Activated effector memory CD4-positive, alpha-beta T cell treated with anti-CD3 and anti-CD28 coated beads, Interleukin-2, amount 50 U/mL, for 16 hours (primary cell): ENCODE measurements around the gene IL17RD.

Experiments used
- DNase-seq: peaks from one replicate; pipeline ENCODE4 v3.0.0-alpha.2; 2020

Gene IL17RD

GRCh38 chr3:57164657-57165573 lies at the start of gene IL17RD:
TSS of gene IL17RD (minus strand) at chr3:57165353. CDS start at chr3:57165286, 67 bp downstream.
- DNase-seq: peak; percentile 79

DNA sequence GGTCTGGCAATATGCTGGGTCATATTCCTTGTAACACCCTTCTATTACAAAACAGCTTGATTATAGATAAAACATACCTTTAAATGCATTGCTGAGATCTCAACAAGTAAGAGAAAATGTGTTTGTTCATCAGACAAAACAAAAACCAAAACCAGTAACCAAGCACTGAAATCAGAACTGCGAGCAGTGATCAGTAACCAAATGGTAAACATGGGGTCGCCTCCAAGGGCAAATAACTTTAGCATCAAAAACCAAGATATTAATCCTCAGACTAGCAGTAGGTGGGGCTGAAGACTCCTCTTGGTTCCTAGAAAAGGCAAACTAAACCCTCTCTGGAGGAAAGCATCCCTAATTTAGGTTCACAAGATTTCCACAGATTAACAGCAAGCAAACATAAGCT lies 41.3 kb upstream of the IL17RD start:
- no peak for DNase-seq

- DNase-seq: no peak
Observed at GRCh38 chr3:57199895-57200297, 34.7 kb upstream of the IL17RD start, which contains the start of gene HESX1. TSS of gene HESX1 (minus strand) at chr3:57199978. CDS start at chr3:57199918, 60 bp downstream.

DNA sequence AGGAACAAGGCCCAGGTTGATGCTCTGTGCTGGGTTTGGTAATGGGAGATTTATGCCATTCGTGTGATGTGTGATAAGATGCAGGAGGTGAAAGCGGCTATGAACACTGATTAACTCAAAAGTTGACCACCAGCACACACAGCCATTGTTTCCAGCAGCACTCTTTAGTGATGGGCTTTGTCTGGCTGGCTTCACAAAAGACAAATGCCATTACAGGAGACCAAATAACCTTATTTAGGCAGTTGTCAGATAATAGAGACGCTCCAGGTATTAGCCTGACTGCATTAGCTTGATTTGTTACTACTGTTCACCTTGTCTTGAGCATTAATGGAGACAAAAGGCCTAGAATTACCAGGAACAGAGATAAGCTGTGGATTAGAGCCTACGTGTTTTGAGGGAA lies 29.5 kb upstream of the IL17RD start:
- DNase-seq: no peak

DNA sequence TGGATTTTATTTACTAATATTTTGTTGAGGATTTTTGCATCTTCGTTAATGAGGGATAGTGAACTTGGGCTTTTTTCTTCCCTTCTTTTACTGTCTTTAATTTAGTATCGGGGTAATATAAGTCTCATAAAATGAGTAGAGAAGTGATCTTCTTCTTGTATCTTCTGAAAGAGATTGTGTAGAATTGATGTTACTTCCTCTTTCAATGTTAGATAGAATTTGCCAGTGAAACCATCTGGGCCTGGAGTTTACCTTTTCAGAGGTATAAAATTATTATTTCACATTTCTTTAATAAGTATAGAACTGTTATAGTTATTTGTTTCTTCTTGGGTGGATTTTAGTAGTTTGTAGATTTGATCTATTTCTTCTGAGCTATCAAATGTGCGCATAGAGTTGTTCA lies 26.9 kb upstream of the IL17RD start:
- no peak for DNase-seq

GRCh38 chr3:57184526-57184925 lies 19.4 kb upstream of the IL17RD start:
- no peak for DNase-seq

DNA sequence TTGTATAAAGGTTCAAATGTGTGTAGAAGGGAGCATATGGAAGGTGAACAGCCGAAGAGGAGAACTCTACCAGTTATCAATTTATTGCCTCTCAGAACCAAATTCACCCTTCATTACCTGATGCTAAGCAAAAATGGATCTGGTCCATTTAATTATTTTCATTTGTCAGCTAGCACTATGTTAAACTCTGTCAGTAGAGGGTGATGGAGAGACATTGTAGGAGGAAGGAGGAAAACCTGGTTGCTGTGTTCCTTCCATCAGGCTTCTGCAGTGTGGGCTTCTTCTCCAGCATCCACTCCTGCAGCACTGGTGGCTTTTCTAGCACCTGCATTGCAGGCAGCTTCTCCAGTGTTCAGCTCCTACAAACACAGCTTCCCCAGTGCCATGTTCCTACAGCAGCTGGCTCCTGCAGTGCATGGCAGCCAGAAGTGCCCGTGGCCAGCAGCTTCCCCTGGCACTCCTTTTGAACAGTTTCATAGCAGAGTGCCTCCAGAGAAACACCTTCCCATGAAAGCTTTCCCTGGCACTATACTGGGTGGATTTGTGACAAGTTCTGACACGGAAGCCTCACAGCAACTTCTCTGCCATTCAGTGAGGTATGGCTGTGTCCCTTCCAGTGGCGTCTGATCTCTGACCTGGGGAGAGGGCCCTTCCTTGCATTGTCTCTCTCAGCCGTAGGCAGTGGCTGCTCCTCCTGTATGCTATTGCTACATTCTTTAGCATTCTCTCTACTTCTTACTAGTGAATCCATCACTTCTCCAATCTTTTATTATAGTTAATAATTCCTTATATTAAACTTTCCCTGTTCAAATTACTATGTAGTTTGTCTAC lies 14.6 kb upstream of the IL17RD start:
- DNase-seq: no peak

DNA sequence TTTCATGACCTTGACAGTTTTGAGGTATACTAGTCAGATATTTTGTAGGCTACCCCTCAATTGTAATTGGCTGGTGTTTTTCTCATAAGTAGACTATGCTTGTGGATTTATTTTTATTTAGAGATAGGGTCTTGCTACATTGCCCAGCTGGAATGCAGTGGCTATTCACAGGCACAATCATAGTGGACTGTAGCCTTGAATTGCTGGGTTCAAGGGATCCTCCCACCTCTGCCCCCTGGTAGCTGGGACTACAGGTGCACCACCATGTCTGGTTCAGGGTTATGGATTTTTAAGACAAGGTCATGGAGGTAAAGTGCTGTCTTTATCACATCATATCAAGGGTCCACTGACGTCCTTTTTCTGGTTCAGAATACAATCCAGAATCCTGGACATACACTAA lies 10.9 kb upstream of the IL17RD start:
- no peak for DNase-seq

DNA sequence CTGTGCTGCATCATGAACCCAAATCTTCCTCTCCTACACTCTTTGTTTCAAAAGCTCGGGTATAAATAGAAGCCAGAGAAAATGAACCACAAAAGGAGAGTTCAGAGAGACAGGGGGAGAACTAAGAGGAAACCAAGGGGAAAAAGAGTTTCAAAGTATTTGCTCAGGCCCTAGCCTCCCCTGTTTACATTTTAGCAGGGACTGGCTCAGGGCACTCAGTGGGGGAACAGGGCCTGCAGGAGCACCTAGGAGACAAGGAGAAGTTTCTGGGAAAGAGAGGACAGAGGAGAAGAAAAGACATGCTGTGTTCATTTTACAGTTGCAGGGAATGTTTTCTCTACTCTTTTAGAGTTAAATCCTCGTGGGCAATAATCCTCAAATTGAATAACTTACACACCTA lies 8.5 kb upstream of the IL17RD start:
- no peak for DNase-seq

DNA sequence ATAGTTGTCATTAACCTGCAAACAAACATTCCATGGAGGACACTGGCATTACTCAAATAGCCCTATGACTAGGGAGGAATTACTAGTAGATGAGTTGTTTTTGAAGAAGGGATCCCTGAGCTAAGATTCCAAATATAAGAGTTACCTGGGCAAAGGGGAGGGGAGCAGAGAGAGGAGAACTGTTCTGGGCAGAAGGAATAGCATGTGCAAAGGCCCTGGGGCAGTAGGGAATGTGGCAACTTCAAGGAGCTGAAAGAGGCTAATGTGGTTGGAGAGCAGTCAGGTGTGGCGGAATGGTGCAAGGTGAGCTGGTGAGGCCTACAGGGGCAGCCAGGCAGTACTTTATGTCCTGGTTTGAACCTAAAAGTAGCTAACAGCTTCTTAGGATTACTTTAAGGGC lies 5.8 kb upstream of the IL17RD start:
- DNase-seq: no peak

DNA sequence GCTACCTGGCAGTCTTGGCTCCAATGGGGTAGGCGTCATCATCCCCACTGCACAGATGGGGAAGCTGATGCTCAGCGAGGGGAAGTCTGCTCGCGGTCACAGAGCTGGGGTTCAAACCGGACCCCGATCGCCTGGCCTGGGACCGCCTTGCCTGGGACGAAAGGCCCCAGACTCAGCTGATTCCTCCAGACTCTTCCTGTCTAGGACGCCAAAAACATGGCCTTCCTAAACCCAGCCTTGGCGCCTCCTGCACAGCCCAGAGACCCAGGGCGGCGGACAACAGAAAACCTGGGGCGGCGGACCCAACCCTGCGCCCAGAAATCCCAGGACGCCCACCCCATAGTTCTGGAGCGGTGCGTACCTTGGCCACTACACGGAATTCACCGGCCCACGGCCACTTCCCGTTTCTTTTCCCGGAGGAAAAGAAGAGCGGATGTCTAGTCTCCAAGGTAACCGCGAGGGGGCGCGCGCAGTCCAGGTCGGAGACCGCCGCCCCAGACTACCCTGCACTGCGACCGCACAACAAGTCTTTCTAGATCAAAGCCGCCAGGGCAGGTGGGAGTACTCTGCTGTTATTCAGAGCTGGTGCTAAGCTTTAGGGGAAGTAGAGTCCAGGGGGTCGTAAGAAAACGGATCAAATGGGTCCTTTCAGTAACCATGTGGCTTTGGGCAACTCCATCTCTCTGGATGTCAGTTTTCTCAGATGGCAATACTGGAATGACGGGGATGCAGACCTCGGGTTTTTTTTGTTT lies 4.9 kb upstream of the IL17RD start:
- DNase-seq: peak; percentile 85

GRCh38 chr3:57169108-57169507 lies 4.0 kb upstream of the IL17RD start:
- DNase-seq: no peak

DNA sequence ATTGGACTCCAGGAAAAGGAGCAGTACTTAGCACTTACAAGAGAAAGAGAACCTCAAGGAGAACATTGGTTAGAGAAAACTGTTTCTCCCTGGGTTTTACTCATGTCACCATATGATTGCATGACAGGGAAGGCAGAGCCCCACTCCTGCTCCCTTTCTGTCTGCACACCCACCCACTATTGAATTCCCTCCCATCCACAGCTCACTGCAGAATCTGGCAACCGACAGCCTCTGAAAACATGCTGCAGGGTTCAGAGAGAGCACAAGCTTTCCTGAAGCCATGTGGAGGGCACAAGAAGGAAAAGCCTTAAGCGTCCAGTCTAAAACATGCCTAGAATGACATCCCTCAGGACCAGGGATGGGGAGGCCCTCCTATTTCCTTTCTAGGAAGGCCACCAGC lies 3.0 kb upstream of the IL17RD start:
- no peak for DNase-seq

DNA sequence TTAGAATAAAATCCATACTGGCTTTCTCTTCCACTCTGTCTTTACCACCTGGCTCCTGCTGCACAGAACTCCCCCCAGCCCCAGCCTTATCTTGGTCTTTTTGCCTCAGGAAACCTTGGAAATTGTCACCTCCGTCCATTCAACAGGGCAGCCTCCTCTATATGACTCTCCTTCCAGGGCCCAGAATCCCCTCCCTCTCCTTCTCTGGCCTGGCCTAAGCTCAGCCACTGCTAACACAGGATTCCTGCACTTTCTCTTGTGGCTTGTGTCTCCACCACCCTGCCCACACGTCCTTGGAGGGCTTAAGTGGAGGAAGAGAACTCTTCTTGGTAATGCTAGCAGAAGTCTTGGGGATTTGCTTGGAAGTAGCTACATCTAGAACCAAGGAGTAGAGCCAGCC lies 1.5 kb upstream of the IL17RD start:
- no peak for DNase-seq

DNA sequence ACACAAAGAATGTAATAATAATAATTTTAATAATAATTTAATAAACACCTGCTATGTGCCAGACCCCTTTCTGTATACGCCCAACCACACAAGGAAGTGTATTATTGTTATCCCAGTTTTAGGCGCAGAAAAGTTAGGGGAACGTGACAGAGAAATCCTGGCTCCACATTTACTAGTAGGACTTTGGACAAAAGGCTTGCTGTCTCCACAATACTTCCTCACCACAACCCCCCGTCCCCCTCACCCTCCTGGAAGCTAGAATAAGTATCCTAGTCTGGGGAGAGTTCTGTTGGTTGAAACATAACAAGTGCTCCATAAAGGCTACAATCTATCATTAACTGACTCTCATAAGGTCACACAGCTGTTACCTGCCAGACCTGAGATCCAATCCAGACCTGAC lies 488 bp upstream of the IL17RD start:
- DNase-seq: no peak

DNA sequence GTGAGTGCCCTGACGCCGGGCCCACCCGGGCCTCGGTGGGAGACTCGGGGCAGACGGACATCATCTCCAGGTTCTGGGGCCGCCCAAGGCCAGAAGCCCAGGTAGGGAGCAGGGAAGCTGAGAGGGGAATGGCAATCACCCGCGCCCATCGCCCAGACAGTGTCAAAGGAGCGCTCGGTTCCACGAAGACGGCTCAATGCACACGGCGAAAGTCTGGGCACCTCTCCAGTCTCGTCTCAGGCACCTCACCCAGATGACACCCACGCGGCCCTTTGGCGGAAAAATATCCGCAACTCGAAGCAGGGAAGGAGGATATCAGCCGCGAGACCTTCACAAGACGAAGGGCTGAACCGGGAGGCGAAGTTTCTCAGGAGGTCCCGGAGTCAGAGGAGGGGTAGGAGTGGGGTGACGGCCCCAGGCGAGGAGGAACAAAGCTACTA lies 916 bp downstream of the IL17RD start:
- DNase-seq: peak; percentile 66

GRCh38 chr3:57163751-57164150 lies 1.4 kb downstream of the IL17RD start:
- DNase-seq: no peak

DNA sequence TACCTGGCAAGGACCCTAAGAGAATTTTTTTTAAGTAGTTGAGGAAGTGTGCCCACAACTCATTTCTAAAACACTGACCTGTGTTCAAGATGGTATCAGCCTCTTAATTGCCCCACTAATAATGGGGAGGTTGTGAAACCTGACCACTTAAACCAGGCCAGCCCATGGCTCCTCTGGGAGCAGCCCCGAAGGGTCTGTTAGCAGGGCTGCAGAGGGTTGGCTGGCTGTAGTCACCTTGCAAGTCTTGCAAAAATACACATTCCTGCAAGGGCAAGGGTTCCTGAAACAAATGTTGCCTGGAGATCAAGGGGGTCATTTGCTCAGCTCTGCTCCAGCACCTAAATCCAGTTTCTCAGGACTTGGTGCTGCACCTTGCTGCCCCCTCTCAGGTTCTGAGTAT lies 3.2 kb downstream of the IL17RD start:
- DNase-seq: no peak

- no peak for DNase-seq
Observed at GRCh38 chr3:57160765-57161538, 4.2 kb downstream of the IL17RD start.

DNA sequence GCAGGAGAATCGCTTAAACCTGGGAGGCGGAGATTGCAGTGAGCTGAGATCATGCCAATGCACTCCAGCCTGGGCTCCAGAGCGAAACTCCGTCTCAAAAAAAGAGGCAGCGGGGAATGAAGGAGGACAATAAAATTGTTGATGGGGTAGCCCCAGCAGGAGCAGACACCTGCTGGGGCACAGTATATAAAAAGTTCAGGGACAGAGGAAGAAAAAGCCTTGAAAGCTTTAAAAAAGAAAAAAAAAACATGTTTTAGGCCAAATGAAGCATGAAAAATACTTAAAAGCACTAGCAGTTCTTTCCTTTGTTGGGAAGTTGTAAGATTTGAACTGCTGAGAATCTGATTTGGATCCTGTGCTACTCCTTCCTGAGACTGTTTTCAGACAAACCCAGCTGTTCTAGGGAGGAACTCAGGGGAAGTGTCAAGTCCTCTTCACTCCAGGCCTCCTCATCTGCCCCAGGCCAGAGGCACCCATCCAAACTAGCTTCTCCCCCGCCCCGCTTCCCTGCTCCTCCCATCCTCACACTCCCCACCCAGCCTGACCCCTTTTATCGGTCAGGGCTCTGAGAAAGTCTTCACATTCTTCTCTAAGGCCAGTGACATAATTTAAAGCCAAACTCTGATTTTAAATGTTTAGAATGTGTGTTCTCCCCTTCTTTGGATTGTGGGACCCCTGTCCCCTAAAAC lies 4.9 kb downstream of the IL17RD start:
- no peak for DNase-seq
